Measurements from ENCODE around the gene UBR4.
A peak's percentile ranks its signal among the peaks of the same experiment; 100 is the strongest.
"Not testable (repeated sequence)": the region's sequence is repeated elsewhere in the genome, so short reads cannot be mapped to it uniquely, and the experiment has no call there.

UBR4 gene

DNA sequence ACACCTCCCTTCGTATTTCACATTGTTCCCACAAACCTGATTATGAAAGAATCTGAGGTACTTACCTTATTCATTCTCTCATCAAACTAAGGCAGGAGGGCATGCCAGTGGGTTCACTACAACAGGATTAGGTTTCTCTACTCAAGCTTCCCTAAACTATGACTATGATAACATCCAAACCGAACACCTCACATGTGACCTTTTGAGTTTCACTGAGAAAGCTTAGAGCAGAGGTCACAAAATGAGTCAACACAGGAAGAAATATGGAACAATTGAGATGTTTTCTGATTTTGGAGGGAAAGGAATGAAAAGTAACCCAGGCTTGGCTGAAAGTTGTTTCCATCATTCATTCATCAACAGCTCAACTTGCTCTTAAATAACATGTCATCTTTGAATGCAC lies 24.1 kb downstream of the UBR4 start:
- DNase-seq, result no peak

GRCh38 chr1:19182223-19182622 lies 27.8 kb downstream of the UBR4 start:
- DNase-seq, result no peak

- not testable (repeated sequence) for DNase-seq
Measured at GRCh38 chr1:19180265-19180657, 29.8 kb downstream of the UBR4 start.

DNA sequence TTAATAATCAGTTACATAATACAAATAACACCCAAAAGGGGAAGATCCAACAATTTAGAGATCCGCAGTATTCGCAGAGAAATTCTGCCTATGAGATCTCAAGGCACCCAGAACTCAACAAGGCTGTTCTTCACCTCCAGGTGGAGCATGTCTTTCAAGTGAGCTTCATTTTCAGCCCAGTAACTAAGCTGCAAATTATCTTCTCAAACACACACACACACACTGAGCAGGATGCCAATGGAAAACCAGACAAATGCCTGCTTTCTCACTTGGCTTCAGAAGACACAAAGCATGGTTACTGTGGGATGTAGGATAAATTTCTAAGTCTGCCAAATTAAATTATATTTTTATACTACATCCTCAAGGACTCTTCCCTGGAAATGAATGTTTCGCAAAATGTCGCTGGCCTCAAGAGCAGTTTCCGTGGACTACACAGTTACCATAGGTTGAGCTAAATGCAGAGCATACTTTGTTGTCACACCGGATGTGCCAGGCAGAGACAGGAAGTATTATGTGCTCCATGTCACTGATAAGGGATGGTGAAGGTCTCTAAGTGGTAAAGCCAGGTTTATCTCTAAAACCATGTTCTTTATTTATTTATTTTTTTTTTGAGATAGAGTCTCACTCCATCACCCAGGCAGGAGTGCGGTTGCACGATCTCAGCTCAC lies 30.3 kb downstream of the UBR4 start:
- DNase-seq, result peak in 1 of 2 experiments; percentile 3

GRCh38 chr1:19178734-19179398 lies 31.2 kb downstream of the UBR4 start:
- no peak for DNase-seq

- no peak for DNase-seq
Measured at GRCh38 chr1:19177811-19178210, 32.3 kb downstream of the UBR4 start.

DNA sequence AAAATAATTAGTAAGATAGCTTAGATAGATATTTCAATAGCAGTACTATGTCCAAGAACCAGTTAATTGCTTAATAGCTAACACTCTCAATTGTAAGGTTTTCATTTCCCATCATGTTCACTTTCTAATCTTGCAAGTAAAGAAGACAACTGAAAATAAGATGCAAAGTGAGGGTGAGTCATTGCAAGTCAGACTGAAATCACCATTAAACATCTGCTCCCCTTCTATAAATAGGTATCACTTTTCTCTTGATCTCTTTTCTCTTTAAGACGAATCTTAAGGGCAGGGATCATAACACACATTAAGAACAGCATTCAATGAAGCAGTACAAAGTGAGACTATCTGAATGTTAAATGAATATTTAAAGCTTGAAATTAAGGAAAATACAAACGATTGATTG lies 40.4 kb downstream of the UBR4 start:
- DNase-seq, result no peak

- no peak for DNase-seq
Measured at GRCh38 chr1:19167140-19167539, 42.9 kb downstream of the UBR4 start.

DNA sequence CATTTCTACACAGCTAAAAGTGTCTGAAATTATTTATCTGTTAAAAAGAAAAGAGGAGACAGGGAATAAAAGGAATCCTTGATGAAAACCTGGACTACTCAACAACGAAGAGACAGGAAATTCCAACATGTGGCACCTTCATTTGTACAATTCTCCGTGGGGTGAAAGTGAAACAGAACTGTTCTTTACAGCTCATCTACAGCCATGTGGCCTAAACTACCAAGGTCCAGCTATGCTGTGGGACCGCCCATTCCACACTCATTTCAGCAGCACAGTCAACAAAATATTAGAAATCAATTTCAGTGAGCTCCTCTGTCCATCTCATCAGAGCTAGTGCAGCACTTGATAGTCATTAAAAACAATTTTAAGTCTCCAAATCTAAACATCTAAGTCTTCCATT lies 44.0 kb downstream of the UBR4 start:
- DNase-seq, result no peak

- no peak for DNase-seq
Measured at GRCh38 chr1:19165501-19165900, 44.6 kb downstream of the UBR4 start.

DNA sequence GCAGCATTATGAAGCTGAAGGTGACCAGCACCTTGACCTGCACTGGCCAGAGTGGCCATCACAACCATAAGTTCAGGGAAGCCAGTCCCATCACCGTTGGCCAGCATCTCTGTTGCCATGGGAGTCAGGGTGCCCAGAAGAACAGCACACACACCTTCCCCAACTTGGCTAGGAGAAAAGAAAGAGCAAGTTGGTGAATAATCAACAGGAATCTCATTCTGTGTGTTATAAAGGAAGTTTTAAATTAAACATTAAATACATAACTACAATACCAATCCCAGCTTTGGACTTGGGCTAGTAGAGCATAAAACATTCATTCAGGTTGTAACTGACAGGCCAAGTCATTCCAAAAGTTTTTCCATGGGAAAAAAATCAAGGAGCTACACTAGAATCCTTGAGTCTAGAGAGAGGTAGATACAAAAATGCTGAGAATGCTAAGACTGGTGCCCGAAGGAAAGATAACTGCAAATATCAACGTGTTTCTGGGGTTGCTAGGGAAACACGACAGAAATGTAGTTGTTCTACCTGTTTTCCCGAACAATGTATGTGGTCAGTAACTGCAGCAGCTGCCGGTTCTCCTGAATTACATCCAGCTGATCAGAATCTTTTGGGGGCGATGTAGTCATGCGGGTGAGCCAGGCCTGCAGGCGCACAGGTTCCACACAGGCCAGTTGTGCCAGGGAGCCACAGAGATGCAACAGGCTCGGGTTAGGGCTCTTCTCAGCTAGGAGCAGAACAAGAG lies 45.6 kb downstream of the UBR4 start:
- no peak for DNase-seq

GRCh38 chr1:19163261-19163660 lies 46.8 kb downstream of the UBR4 start:
- no peak for DNase-seq

GRCh38 chr1:19160831-19161230 lies 49.2 kb downstream of the UBR4 start:
- no peak for DNase-seq

DNA sequence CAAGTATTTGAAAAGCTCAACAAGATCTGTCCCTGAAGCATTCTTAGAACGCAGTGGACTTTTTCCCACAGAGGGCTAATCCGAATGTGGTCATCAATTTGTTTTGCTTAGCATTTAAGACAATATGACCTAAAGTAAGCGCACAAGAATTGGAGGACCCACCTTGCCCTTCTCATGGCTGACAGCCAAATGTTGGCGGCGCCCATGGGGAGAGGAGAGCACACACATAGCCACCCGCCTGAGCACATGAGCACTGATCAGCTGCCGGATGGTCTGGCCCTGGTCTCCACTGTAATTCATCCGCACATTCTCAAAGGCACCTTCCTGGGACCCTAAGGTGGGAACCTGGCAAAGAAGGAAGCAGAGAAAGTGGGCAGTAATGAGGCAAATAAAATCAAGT lies 52.4 kb downstream of the UBR4 start:
- DNase-seq, result no peak

- DNase-seq, result no peak
Measured at GRCh38 chr1:19156676-19157075, 53.4 kb downstream of the UBR4 start.

DNA sequence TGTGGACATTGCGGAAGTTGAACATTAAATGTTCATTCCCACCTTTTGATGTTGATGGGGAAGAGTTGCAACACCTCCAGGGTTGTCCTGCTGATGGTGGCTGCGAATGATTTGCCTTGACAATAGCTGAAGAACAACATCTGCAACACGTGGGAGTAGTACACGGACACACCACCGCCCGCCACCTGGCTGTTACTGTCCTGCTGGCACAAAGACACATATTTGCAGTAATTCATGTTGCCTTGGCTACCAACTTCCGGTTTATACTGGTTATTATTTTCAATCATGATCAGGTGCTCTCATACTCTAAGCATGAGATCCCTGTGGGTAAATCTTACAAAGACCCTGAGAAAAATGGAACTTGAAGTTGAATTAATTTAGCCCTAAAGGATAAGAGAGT lies 55.2 kb downstream of the UBR4 start:
- DNase-seq, result no peak

GRCh38 chr1:19153169-19153568 lies 56.9 kb downstream of the UBR4 start:
- DNase-seq, result no peak

GRCh38 chr1:19151537-19151936 lies 58.5 kb downstream of the UBR4 start:
- no peak for DNase-seq

GRCh38 chr1:19149736-19150135 lies 60.3 kb downstream of the UBR4 start:
- no peak for DNase-seq

DNA sequence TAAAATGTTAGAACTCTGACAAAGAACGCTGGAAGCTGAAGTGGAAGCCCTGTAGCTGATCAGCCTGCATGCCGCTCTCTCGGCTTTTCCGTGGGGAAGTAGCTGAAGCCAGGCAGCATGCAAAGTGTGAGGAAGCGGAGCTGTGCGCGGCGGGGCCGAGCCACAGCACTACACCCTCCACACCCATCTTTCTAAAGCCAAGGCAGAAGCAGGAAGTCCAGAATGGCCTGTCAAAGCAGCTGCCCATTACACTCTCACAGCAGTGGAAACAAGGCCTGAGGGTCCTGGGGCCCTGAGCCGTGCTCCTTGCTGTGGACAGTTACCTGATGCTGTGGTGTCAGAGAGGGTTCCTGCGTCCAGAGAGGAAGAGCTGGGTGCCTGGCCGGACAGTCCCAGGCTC lies 69.6 kb downstream of the UBR4 start:
- DNase-seq, result no peak

DNA sequence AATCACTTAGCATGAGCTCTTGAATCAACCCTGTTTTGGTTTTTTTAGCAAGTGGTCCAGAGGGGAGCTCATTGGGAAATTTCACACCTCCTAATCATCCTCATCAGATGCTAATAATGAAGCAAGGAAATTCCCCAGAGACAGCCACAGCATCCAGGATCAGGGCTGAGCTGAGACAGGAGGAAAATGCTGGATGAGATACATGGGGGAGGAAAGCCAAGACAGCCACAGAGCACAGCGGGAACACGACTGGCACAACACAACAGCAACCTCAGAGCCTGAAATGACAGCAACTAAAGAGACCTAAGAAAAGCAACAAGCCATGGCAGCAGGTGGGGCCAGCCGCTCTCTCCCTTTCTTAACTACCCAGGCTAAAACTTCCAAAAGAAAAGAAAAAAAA lies 70.4 kb downstream of the UBR4 start:
- DNase-seq, result no peak

DNA sequence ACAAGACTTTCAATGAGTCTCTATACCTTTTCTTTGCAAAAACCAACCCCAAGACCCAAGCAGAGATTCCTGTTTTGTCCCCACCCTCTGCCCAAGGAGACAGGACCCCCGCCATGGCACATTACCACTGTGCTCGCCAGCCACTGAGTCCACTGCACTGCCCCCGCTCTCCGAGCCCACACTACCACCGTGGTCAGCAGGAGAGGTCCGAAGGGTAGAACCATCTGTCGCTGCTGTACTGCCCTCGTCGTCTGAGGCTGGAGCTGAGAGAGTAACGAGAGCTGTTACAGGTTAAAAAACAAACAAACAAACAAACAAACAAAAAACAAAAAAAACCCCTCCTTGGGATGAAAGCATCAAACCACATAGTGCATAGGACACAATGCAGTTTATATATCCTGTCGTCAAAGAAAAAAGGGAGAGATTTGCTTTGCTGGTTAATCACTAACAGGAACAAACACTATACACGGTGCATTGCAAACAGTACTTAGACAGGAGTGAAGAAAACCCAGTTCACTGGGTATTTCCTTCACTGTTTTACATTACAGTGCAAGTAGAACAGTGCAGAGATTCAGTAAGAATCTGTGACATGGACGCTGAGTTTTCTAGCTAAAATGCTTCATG lies 71.0 kb downstream of the UBR4 start:
- no peak for DNase-seq

GRCh38 chr1:19138331-19138730 lies 71.7 kb downstream of the UBR4 start:
- no peak for DNase-seq

DNA sequence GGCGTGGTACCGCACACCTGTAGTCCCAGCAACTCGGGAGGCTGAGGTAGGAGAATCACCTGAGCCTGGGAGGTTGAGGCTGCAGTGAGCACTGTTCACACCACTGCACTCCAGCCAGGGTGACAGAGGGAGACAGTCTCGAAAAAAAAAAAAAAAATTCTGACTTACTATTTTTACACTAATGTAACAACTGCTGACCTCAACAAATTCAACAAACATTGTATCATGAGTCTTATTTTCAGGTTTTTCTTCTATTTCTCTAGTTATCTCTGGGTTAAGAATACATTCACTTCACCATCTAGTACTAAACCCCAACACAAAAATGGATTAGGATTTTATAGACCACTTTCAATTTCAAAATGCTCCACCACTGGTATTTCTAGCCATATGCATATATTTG lies 72.9 kb downstream of the UBR4 start:
- DNase-seq, result no peak

All from NCI-H526 (cell line).